Daoy (cell line): ENCODE measurements around the gene FABP1. TPM values are rescaled to one million over a fixed set of nuclear protein-coding genes. Genes with fewer than 3 reads are reported as not detected.
A peak's percentile ranks its signal among the peaks of the same experiment; 100 is the strongest.

ENCODE experiments used
- DNase-seq: peaks from one replicate; pipeline ENCODE4 v3.0.0-alpha.2; 2015; ENCODE audit warnings: low read depth
- total RNA-seq: library from RNA; depleted of rRNA; stranded (reverse); fragments of >200 nt; shearing (Covaris generic); gene quantifications from 2 replicates; pipeline ENCODE4 v1.2.3, GENCODE V29; 2014

Gene FABP1
- total RNA-seq, 1 experiment from 2014 or later, result not detected

- DNase-seq, result no peak
These were observed 11.9 kb downstream of the FABP1 start for GRCh38 chr2:88115825-88116518.

GRCh38 chr2:88114889-88115288 lies 13.0 kb downstream of the FABP1 start:
- DNase-seq, result no peak

GRCh38 chr2:88113069-88113468 lies 14.8 kb downstream of the FABP1 start:
- DNase-seq, result no peak

- no peak for DNase-seq
These were observed 17.0 kb downstream of the FABP1 start for GRCh38 chr2:88110830-88111229.

GRCh38 chr2:88108796-88109195 lies 19.1 kb downstream of the FABP1 start:
- no peak for DNase-seq

- DNase-seq, result no peak
These were observed 27.4 kb downstream of the FABP1 start for GRCh38 chr2:88100489-88100858.

GRCh38 chr2:88099798-88100488 lies 27.9 kb downstream of the FABP1 start:
- DNase-seq, result peak; percentile 62

GRCh38 chr2:88098558-88098900 lies 29.3 kb downstream of the FABP1 start:
- no peak for DNase-seq

- DNase-seq, result no peak
These were observed 29.8 kb downstream of the FABP1 start for GRCh38 chr2:88097891-88098557.

- DNase-seq, result no peak
These were observed 30.7 kb downstream of the FABP1 start for GRCh38 chr2:88097192-88097591.

GRCh38 chr2:88096708-88097107 lies 31.2 kb downstream of the FABP1 start:
- no peak for DNase-seq

- no peak for DNase-seq
These were observed 32.8 kb downstream of the FABP1 start for GRCh38 chr2:88095022-88095421.

- no peak for DNase-seq
These were observed 35.1 kb downstream of the FABP1 start for GRCh38 chr2:88092773-88093172.

- DNase-seq, result no peak
These were observed 35.9 kb downstream of the FABP1 start for GRCh38 chr2:88091943-88092342.

- no peak for DNase-seq
These were observed 37.2 kb downstream of the FABP1 start for GRCh38 chr2:88090446-88091283.

GRCh38 chr2:88088999-88089398 lies 38.9 kb downstream of the FABP1 start:
- no peak for DNase-seq

GRCh38 chr2:88087763-88088162 lies 40.1 kb downstream of the FABP1 start:
- no peak for DNase-seq

- no peak for DNase-seq
These were observed 40.8 kb downstream of the FABP1 start for GRCh38 chr2:88087073-88087472.

GRCh38 chr2:88086401-88086800 lies 41.5 kb downstream of the FABP1 start:
- no peak for DNase-seq

- DNase-seq, result no peak
These were observed 42.3 kb downstream of the FABP1 start for GRCh38 chr2:88085602-88086001.

GRCh38 chr2:88085099-88085498 lies 42.8 kb downstream of the FABP1 start:
- DNase-seq, result no peak

- DNase-seq, result no peak
These were observed 45.1 kb downstream of the FABP1 start for GRCh38 chr2:88082781-88083180.
